GM18507 (cell line): Measurements from ENCODE around the gene TTC13.

ENCODE experiments used
- DNase-seq: peaks from one replicate; pipeline ENCODE4 v3.0.0; 2011; ENCODE audit warnings: low read depth; ENCODE audit not compliant: insufficient read length; ENCODE audit errors: extremely low spot score
- FAIRE-seq: peaks from 2 replicates; lab custom pipeline; 2011; peaks lifted over from hg19 to GRCh38; lab: Jason Lieb, UNC

Gene TTC13

GRCh38 chr1:230965535-230965934, 13.1 kb downstream of the TTC13 start:
- DNase-seq (no peak), FAIRE-seq (no peak)

GRCh38 chr1:230964896-230965295, 13.8 kb downstream of the TTC13 start:
- FAIRE-seq (no peak), DNase-seq (no peak)

- DNase-seq (no peak), FAIRE-seq (no peak)
These were observed 20.3 kb downstream of the TTC13 start for GRCh38 chr1:230958370-230958769.

- FAIRE-seq (no peak), DNase-seq (no peak)
These were observed 21.1 kb downstream of the TTC13 start for GRCh38 chr1:230957580-230957989.

DNA sequence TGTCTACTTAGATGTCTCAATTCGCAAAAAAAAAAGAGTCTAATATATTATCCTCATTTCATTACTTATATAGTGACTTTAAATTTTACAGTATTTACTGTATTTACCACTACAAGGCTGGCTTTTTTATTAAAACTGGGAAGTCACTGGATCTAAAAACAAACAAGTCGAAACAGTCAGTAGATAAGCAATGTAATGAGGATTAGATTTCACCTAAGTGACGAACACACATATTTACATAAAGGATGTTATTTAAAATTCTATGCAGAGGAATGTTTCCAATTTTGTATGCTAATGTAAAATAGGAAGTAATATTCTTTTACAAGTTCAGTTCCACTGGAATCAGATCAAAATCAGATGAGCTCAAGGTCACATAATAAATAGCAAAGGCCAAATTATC, 28.3 kb downstream of the TTC13 start:
- DNase-seq (no peak), FAIRE-seq (no peak)

DNA sequence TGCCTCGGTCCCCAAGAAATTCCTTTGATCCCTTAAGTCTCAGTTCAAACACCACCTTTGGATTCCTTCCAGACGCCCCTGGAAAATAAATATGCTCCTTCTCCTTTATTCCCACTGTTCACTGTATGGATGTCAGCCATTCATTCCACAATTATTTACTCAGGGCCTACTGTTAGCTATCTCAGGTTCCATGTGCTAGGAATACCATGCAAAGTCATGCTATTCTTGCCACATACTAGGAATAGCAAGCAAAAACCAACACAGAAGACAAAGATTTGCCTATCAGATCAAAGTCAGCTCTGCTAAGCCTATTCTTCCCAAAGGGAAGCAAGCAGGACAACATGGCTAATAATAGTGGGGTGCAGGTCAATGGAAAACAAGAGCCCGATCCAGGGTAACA, 29.8 kb downstream of the TTC13 start:
- no peak for FAIRE-seq
- no peak for DNase-seq

- DNase-seq (no peak), FAIRE-seq (no peak)
These were observed 30.4 kb downstream of the TTC13 start for GRCh38 chr1:230948301-230948700.

GRCh38 chr1:230943048-230943593, 35.5 kb downstream of the TTC13 start:
- DNase-seq (no peak), FAIRE-seq (no peak)

GRCh38 chr1:230940848-230941247, 37.8 kb downstream of the TTC13 start:
- no peak for FAIRE-seq
- no peak for DNase-seq

DNA sequence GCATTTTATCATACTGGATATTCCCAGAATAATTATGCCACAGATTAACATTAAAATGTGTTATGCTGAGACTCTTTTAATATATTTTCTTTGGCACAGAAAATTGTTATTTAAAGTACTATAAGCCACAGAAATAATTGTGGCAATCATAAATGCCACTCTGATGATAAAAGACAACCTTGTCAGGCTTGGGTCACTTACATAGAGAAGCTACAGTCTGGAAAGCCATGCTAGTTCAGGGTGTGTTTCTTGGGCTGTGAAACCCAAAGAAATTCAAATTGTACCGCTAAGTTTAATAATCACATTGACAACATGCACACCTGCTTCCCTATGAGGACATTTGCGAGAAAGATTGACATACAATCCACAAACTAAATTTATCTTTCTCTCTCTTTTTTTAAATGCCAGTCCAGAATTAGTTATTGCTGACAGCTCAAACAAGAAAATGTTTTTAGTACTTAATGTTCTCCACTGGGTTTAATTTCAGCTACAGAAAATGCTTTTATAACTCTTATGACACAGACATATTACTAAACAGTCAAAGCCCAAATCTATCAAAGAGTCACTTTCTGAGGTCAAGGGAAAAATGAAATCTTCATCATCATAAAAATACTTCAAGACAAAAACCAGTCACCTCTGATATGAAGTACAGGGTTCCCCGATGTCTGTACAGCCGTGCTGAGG, 38.7 kb downstream of the TTC13 start:
- FAIRE-seq (no peak), DNase-seq (no peak)

- no peak for FAIRE-seq
- no peak for DNase-seq
These were observed 39.7 kb downstream of the TTC13 start for GRCh38 chr1:230938924-230939368.

GRCh38 chr1:230937371-230937770, 41.3 kb downstream of the TTC13 start:
- DNase-seq (no peak), FAIRE-seq (no peak)

DNA sequence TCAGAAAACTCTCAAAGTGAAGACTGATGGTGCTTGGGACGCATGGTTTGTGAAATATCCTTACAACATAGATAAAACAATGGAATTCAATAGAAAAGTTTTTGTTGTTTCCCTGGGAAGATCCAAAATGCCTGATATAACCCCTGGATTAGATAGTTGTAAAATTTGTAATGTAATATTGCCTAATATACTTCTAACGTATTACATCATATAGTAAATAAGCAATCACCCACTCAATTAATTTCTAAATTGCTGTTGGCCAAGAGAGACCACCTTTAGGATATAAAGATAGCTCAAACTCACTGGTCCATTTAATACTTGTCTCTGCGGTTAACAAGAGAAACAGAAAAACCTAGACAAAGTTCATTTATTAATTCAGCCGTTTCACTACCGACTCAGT, 42.2 kb downstream of the TTC13 start:
- no peak for FAIRE-seq
- DNase-seq: no peak

- DNase-seq: no peak
These were observed 42.8 kb downstream of the TTC13 start for GRCh38 chr1:230935852-230936251.

DNA sequence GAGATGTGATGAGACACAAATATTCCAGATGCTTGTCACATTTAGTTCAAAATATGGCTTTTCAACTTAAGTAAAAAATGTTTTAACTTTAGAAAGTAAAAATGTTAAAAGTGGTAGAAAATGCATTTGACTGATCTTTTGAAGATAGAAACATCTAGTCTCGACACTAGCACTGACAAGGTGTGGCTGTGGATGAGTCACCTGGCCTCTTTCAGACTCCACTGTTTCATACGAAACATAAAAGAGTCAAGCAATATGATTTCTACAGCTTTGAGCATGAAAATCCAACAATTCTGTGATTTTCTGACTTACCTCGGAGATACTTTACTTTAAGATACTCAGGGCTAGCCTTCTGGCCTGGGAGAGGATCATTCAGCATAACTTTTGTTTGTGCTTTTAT, 47.7 kb downstream of the TTC13 start:
- DNase-seq (no peak), FAIRE-seq (no peak)

More at GRCh38 chr1:230935852-230936251, 42.8 kb downstream of the TTC13 start:
- no peak for FAIRE-seq

GRCh38 chr1:230926182-230926581, 52.5 kb downstream of the TTC13 start:
- no peak for FAIRE-seq

GRCh38 chr1:230925608-230926007, 53.1 kb downstream of the TTC13 start:
- no peak for FAIRE-seq
- DNase-seq: no peak

More at GRCh38 chr1:230926182-230926581, 52.5 kb downstream of the TTC13 start:
- DNase-seq: no peak

- DNase-seq (no peak), FAIRE-seq (no peak)
These were observed 55.5 kb downstream of the TTC13 start for GRCh38 chr1:230923176-230923575.

DNA sequence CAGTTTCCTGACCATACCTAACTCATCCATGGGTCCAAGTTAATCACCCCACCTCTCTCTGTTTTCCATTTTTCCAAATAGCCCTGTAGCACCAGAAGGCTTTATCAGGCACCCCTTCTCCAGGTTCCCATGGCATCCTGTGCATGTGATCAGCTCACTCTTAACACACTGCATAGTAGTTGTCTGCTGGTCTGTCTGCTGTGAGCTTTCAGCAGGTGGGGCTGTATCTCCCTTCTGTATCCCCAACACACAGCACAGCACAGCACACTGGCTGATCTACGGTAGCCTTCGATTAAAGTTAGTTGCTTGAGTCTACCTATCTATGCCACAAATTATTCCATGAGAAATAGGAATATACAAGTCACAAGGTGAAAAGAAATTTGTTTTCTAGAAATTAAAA, 56.0 kb downstream of the TTC13 start:
- no peak for FAIRE-seq
- no peak for DNase-seq

- FAIRE-seq (no peak), DNase-seq (no peak)
These were observed 59.5 kb downstream of the TTC13 start for GRCh38 chr1:230919207-230919606.
